Measurements from ENCODE around the gene WDR86.

Gene WDR86

DNA sequence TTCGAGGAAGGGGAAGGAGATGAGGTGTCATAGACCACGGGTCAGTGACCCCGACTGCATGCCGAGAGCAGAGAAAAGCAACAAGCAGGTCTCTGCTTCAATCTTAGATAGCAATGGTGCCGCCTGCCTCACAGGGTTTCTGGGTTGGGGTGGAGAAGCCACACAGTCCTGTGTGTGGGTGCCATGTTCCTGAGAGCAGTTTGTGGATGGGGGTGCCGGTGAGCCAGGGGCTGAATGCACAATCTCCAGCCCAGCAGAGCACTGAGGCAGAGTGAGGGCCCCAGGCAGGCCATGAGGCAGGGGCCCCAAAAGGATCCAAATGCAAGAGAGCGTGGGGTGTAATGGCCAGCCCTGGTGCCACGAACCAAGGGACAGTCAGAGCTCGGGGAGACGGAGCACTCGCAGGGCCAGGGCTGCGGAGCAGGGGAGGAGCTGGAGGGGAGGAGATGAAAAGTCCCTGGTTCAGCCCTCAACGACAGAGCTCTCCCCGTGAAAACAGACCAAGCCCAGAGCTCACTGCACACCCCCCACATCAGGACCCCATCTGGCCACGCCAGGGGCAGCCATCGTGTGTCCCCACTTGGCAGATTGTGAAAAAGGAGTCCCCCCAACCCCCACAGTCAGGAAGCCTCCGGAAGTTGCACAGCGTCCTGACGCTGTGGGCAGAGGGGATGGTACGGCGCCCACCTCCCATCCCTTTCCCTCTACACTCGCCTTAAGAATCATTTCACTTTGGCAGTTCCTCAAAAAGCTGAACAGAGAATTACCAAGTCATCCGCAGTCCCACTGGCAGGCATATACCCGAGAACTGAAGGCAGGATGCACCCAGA is 19.9 kb downstream of the WDR86 start:
- H3K4me3 ChIP-seq (ENCODE audit: low read depth, low read length) = no peak overlapping the region
- TF ChIP-seq, protein P1, sequence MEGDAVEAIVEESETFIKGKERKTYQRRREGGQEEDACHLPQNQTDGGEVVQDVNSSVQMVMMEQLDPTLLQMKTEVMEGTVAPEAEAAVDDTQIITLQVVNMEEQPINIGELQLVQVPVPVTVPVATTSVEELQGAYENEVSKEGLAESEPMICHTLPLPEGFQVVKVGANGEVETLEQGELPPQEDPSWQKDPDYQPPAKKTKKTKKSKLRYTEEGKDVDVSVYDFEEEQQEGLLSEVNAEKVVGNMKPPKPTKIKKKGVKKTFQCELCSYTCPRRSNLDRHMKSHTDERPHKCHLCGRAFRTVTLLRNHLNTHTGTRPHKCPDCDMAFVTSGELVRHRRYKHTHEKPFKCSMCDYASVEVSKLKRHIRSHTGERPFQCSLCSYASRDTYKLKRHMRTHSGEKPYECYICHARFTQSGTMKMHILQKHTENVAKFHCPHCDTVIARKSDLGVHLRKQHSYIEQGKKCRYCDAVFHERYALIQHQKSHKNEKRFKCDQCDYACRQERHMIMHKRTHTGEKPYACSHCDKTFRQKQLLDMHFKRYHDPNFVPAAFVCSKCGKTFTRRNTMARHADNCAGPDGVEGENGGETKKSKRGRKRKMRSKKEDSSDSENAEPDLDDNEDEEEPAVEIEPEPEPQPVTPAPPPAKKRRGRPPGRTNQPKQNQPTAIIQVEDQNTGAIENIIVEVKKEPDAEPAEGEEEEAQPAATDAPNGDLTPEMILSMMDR (IDR thresholded peaks at IDR 0.05; ENCODE audit: borderline replicate concordance, insufficient read depth, low read depth, low read length) = no peak

DNA sequence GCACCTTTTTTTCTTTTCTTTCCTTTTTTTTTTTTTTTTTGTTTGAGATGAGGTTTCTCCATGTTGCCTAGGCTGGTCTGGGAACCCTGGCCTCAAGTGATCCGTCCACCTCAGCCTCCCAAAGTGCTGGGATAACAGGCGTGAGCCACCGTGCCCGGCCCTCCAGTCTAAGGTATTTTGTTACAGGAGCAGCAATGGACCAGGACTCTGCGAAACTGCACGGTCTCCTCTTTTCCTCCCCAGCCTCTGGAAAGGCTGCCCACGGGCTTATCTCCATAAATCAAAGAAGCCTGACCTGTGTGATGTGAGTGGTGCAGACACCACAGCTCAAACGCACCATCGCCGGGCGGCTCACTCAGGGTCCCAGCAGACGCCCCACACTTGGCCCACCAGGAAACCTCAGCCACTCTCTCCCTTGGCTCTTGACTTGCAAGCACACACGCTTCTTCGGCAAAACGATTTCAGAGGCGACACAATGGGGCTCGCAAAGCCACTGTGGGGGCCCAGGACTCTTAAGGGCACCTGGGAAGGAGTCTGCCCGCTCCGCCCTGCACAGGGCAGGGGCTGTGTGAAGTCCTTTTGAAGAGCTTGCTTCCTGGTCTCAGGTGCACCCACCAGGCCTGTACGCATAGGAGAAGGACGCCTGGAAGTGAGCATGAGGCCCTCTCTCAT is 20.6 kb downstream of the WDR86 start:
- TF ChIP-seq, protein P1 (IDR thresholded peaks at IDR 0.05; ENCODE audit: borderline replicate concordance, insufficient read depth, low read depth, low read length) = no peak
- no peak overlapping the region for H3K4me3 ChIP-seq (ENCODE audit: low read depth, low read length)

DNA sequence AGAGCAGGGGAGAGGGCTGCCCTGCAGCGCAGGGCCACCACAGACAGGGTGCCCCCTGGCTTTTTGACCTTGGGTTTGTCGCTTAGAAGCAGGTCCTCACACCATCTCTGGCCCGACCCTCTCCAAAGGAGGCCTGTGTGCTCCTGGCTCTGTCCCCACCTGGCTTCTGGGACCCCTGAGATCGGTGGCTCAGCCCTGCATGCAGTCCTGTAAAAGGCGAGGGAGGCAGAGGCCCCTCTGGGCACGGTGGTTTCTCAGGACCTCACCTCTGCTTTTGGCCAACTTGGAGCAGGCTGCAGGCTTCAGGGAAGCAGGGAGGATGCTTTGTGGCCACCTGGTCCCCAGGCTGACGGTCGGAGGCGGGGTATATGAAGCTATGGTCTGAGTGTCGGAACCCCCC is 21.4 kb downstream of the WDR86 start:
- no peak overlapping the region for H3K4me3 ChIP-seq (ENCODE audit: low read depth, low read length)
- TF ChIP-seq, protein P1 (IDR thresholded peaks at IDR 0.05; ENCODE audit: borderline replicate concordance, insufficient read depth, low read depth, low read length) = no peak

DNA sequence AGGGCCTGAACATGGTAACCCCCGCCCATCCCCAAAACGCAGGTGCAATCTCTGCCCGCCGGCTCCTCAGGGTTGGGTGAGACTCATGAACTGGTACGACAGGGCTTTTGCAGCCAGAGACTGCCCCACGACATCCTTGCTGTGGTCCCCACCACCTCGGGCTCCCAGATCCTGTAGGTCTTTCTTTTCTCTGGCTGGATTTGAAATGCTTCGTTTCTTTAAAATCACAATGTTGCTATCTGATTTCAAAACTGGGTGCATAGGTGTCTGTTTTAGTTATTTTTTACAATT is 21.9 kb downstream of the WDR86 start:
- H3K4me3 ChIP-seq (ENCODE audit: low read depth, low read length) = no peak overlapping the region
- TF ChIP-seq, protein P1 (IDR thresholded peaks at IDR 0.05; ENCODE audit: borderline replicate concordance, insufficient read depth, low read depth, low read length) = no peak

DNA sequence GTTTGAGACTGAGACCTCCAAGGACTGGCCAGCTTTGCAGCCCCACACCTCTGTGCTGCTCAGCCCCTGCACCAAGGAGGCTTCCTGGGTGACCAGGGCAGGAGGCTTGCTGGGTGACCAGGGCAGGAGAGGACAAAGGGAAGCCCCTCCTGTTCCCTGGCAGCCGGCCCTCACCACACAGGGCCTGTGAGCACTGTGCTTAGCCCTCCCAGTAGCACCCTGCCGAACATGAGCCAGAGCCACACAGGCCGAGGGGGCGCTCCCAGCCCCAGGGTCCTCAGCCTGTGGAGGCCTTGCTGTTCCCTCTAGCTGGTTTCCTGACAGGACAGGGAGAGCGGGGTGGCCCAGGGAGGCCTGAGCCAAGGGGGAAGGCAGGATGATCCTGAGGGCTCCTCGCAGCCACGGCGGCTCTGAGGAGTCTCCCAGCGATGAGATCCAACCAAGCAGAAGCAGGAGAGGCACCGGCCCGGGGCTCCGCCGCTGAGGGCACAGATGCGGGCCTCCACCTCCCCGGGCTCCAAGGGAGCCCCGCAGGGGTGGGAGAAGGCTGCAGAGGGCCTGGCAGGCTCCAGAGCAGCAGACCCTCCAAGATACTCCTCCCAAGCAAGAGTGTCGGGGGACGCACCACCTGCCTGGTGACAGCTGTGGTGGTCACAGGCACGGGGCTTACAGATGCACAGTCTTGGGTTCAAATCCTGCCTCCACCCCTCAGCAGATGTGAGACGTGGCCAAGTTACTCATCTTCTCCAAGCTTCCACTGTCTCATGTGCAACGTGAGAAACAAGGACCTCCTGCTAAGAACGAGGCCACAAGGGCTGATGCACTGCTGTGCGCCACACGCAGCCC is 22.5 kb downstream of the WDR86 start:
- TF ChIP-seq, protein P1 (IDR thresholded peaks at IDR 0.05; ENCODE audit: borderline replicate concordance, insufficient read depth, low read depth, low read length) = no peak
- H3K4me3 ChIP-seq (ENCODE audit: low read depth, low read length) = no peak overlapping the region

DNA sequence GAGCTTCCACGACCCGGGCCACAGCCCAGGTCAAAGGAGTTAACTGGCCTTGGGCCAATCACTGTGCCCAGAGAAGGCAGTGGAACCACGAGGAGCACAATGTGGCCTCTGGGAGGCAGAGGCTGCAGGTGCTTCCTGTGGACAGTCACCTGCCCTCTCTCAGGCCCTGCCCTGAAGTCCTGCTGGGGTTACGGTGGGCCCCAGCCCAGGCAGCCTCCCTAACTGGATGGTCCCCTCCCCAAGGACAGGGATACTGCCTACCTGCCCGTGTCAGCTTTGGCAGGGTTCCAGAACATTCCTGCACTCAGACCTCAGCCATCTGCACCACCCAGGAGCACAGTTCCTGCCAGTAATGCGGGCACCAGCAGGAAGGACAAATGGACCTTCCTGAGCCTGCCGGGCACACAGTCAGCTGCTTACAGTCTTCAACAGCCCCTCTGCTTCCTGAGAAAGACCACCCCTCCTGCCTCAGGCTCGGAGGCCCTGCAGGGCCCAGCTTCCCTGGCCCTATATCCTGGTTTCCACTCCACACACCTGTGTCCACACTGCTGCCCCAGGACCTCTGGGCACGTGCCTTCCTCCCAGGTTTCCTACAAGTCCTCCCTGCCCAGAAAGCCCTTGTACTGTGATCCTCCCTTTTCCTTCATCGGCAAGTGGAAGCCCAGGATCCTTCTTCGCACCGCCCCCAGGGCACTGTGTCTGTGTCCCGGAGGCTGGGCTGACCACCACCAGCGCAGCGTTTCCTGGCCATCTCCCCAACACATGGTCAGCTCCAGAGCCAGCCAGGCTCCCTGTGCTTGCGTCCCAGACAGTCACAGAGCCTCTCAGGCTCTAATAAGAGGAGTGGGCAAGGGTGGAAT is 23.3 kb downstream of the WDR86 start:
- H3K4me3 ChIP-seq (ENCODE audit: low read depth, low read length) = no peak overlapping the region
- TF ChIP-seq, protein P1 (IDR thresholded peaks at IDR 0.05; ENCODE audit: borderline replicate concordance, insufficient read depth, low read depth, low read length) = no peak
